Epithelial cell of esophagus (primary cell): ENCODE results near the gene MSTO1.

Experiments
- DNase-seq: peaks from one replicate; pipeline ENCODE4 v3.0.0; 2010; ENCODE audit warnings: low read depth
- H3K4me3 ChIP-seq: 2 replicates; pipeline ENCODE4 v1.5.1; 2011; ENCODE audit warnings: mild to moderate bottlenecking, low read length, control low read depth
- CTCF ChIP-seq: IDR thresholded peaks from 2 replicates; pipeline ENCODE4 v1.5.1; 2011; ENCODE audit warnings: low read depth, mild to moderate bottlenecking, low read length, control low read depth, inconsistent platforms; ENCODE audit not compliant: insufficient read depth; ENCODE audit errors: missing control alignments

The MSTO1 gene

GRCh38 chr1:155645648-155646047 lies 35.6 kb downstream of the MSTO1 start:
- no peak for DNase-seq
- TF ChIP-seq CTCF = no peak
- H3K4me3 ChIP-seq = no peak overlapping the region

- no peak for TF ChIP-seq CTCF
- no peak overlapping the region for H3K4me3 ChIP-seq
- peak; percentile 43 for DNase-seq
Measured at GRCh38 chr1:155646307-155646706, 36.3 kb downstream of the MSTO1 start.

GRCh38 chr1:155648207-155649147 lies 38.5 kb downstream of the MSTO1 start:
- TF ChIP-seq CTCF = peak; percentile 84
- peak; percentile 93 for DNase-seq

GRCh38 chr1:155649676-155650075 lies 39.7 kb downstream of the MSTO1 start:
- no peak overlapping the region for H3K4me3 ChIP-seq
- no peak for DNase-seq
- no peak for TF ChIP-seq CTCF

More at GRCh38 chr1:155648207-155649147, 38.5 kb downstream of the MSTO1 start:
- H3K4me3 ChIP-seq = peak overlapping the region; percentile 48

- no peak for TF ChIP-seq CTCF
- no peak overlapping the region for H3K4me3 ChIP-seq
- DNase-seq = no peak
Measured at GRCh38 chr1:155650231-155650757, 40.3 kb downstream of the MSTO1 start.

- peak overlapping the region; percentile 14 for H3K4me3 ChIP-seq
- no peak for TF ChIP-seq CTCF
- DNase-seq = peak; percentile 68
Measured at GRCh38 chr1:155651861-155652661, 42.0 kb downstream of the MSTO1 start.
